Measurements from ENCODE around the gene TP53I11. TPM values are rescaled to one million over a fixed set of nuclear protein-coding genes. Genes with fewer than 3 reads are reported as not detected.

The TP53I11 gene
- total RNA-seq, 4 donors from 2014 or later: 21.7 to 34.0 (median 30.9) TPM

DNA sequence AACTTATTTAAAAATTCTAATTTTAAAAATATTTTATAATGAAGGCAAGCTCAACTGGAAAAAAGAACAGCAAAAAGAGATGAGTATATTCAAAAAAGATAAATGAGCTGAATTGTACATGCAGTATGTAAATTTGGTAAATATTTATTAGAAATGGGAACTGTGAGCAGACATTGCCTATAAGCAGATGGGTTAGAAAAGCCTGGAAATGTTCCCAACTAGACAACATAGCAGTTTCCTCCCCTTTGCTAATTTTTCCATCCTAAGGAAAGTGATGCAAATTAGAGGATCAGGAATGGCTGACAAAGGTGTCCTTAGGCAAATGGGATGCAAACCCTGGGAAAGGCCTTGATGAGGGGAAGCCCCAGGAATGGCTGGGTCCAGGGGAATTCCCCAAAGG, 37.2 kb downstream of the TP53I11 start:
- no peaks in the 10 kb centered on the region for H3K27me3 ChIP-seq
- H3K36me3 ChIP-seq: no peaks in the 10 kb centered on the region
- intact Hi-C loops (cut with DNase I): loop anchor here (5.0 kb wide), 1 partner anchor 356 kb away; no protein-coding TSS in a partner anchor
- H3K9me3 ChIP-seq: no peaks in the 10 kb centered on the region
- H3K27ac ChIP-seq: no peak overlapping the region
- TF ChIP-seq POLR2A (IDR thresholded peaks at IDR 0.05): no peak
- TF ChIP-seq, protein P1, sequence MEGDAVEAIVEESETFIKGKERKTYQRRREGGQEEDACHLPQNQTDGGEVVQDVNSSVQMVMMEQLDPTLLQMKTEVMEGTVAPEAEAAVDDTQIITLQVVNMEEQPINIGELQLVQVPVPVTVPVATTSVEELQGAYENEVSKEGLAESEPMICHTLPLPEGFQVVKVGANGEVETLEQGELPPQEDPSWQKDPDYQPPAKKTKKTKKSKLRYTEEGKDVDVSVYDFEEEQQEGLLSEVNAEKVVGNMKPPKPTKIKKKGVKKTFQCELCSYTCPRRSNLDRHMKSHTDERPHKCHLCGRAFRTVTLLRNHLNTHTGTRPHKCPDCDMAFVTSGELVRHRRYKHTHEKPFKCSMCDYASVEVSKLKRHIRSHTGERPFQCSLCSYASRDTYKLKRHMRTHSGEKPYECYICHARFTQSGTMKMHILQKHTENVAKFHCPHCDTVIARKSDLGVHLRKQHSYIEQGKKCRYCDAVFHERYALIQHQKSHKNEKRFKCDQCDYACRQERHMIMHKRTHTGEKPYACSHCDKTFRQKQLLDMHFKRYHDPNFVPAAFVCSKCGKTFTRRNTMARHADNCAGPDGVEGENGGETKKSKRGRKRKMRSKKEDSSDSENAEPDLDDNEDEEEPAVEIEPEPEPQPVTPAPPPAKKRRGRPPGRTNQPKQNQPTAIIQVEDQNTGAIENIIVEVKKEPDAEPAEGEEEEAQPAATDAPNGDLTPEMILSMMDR (IDR thresholded peaks at IDR 0.05): no peak
- no peak overlapping the region for H3K4me3 ChIP-seq (replicated peaks in 1 of 3)
- DNase-seq: no peak
- peaks cover 0 to 13% of the 10 kb centered on the region in 2 donors for H3K4me1 ChIP-seq

DNA sequence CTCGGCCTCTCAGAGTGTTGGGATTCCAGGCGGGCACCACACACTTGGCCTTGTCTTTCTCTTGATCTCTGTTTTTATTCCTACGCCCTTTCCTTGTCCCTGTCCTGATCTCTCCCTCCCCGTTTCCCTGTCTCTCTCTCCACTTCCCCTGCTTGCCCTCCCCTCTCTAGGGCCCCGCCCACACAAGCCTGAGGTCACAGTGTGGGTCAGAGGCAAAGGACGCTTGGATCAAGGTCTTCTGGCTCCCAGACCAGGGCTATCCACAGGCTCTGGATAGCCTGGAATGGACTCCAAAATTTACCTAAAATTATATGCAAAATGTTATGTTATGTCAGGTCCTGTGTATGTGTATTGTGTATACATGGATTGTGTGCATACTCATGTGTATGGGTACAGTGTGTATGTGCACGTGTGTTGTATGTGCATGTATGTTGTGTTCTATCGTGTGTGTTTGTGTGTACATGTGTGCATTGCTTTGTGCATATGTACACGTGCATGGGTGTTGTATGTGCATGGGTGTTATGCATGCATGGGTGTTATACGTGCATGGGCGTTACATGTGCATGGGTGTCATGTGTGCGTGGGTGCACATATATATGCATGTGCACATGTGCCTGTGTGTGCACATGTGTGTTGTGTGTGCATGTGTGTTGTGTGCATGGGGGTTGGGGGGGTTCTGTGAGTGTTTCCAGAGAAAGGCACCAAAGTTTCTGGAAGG, 38.3 kb downstream of the TP53I11 start:
- peaks cover 0 to 13% of the 10 kb centered on the region in 2 donors for H3K4me1 ChIP-seq
- WGBS, 2 donors: 70 to 82% methylated on average over 12 of the region's 12 CpGs
- H3K27ac ChIP-seq: no peak overlapping the region
- no peak overlapping the region for H3K4me3 ChIP-seq (replicated peaks in 1 of 3)
- no peaks in the 10 kb centered on the region for H3K9me3 ChIP-seq
- H3K36me3 ChIP-seq: no peaks in the 10 kb centered on the region
- H3K27me3 ChIP-seq: no peaks in the 10 kb centered on the region
- TF ChIP-seq POLR2A (IDR thresholded peaks at IDR 0.05): no peak
- TF ChIP-seq, protein P1 (IDR thresholded peaks at IDR 0.05): no peak
- DNase-seq: no peak
- intact Hi-C loops (cut with DNase I): loop anchor here (5.0 kb wide), 1 partner anchor 355 kb away; no protein-coding TSS in a partner anchor

DNA sequence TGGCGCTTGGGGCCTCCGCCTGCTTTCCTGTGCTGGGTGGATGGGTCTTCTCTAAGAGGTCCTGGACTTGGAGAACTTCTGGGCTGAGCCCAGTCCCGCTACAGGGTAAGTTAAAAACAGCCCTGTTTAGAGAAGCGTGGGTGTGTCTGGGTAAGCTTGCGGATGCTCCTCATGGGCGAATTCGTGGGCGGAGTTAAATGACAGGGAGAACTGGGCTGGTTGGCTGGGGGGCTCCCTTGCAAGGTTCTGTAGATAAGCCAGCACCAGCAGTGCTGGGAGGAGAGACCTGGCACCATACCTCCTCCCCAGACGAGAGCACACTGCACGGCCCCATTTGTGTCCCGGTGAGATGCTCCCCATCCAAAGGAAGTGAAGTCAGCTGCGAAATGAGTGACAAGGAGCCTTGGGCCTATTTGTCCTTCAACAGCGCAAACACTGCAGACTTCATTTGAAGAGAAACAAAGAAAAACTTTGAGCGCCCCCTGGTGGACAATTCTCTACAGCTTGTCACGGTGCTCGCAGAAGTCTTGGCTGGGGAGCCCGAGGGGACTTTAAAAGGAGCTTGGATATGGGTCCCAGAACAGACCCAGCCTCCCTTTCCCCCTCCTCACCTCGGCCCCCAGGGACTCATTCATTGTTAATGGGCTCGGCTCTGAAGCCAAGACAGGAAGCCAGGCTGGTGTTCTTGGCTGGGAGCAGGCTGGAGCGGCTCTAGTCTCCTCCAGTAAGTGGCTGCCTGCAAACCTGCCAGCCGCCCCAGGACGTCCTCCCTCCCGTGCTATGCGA, 39.5 kb downstream of the TP53I11 start:
- no peak overlapping the region for H3K27ac ChIP-seq

DNA sequence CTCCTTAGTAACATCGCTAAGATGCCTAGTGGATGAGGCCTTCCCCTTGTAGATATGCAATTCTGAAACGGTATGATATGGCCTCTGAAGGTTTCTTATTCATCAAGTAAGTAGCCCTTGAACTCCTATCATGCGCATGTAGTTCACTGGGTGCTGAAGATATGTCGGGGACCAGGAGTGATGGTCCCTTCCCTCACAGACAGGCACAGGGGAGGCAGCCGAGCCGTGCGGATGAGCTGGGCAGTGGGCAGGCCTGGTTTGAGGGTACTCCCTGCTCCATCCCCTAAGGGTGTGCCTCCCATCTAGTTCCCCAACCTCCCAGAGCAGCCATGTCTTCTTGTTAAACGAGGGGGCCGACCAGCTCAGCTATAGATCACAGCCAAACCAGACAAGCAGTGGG, 40.1 kb downstream of the TP53I11 start:
- H3K4me3 ChIP-seq (replicated peaks in 1 of 3): no peak overlapping the region
- DNase-seq: no peak
- TF ChIP-seq POLR2A (IDR thresholded peaks at IDR 0.05): no peak
- TF ChIP-seq, protein P1 (IDR thresholded peaks at IDR 0.05): no peak
- no peaks in the 10 kb centered on the region for H3K9me3 ChIP-seq
- H3K27ac ChIP-seq: no peak overlapping the region
- no peaks in the 10 kb centered on the region for H3K36me3 ChIP-seq
- H3K4me1 ChIP-seq: peaks cover 0 to 13% of the 10 kb centered on the region in 2 donors
- 89 to 94% methylated on average over 9 of the region's 9 CpGs for WGBS, 2 donors
- intact Hi-C loops (cut with DNase I): loop anchor here (2.0 to 5.0 kb wide), 2 partner anchors 290 to 353 kb away; no protein-coding TSS in a partner anchor
- H3K27me3 ChIP-seq: no peaks in the 10 kb centered on the region

More for the DNA sequence above, 39.5 kb downstream of the TP53I11 start:
- Histone ChIP-seq H3K4me1 (peaks cover 0 to 13% of the 10 kb centered on the region in 2 donors), H3K27me3 (no peaks in the 10 kb centered on the region), H3K9me3 (no peaks in the 10 kb centered on the region), H3K4me3 (replicated peaks in 1 of 3) (no peak overlapping the region), H3K36me3 (no peaks in the 10 kb centered on the region)
- intact Hi-C loops (cut with DNase I): loop anchor here (2.0 to 5.0 kb wide), 2 partner anchors 290 to 354 kb away; no protein-coding TSS in a partner anchor
- no peak for TF ChIP-seq POLR2A (IDR thresholded peaks at IDR 0.05)
- TF ChIP-seq, protein P1 (IDR thresholded peaks at IDR 0.05): peak; percentile 60 to 95 (median 77)
- 26 to 30% methylated on average over 19 to 23 of the region's 24 CpGs for WGBS, 2 donors
- DNase-seq: peak; percentile 83 to 88

Measured in thyroid gland (tissue), 4 donors.